Globus pallidus (tissue), 1 donor: ENCODE measurements around the gene MEG3.

Experiments
- DNase-seq: peaks from one replicate; pipeline ENCODE4 v3.0.0-alpha.2; 2015; ENCODE audit warnings: low spot score

MEG3 gene

DNA sequence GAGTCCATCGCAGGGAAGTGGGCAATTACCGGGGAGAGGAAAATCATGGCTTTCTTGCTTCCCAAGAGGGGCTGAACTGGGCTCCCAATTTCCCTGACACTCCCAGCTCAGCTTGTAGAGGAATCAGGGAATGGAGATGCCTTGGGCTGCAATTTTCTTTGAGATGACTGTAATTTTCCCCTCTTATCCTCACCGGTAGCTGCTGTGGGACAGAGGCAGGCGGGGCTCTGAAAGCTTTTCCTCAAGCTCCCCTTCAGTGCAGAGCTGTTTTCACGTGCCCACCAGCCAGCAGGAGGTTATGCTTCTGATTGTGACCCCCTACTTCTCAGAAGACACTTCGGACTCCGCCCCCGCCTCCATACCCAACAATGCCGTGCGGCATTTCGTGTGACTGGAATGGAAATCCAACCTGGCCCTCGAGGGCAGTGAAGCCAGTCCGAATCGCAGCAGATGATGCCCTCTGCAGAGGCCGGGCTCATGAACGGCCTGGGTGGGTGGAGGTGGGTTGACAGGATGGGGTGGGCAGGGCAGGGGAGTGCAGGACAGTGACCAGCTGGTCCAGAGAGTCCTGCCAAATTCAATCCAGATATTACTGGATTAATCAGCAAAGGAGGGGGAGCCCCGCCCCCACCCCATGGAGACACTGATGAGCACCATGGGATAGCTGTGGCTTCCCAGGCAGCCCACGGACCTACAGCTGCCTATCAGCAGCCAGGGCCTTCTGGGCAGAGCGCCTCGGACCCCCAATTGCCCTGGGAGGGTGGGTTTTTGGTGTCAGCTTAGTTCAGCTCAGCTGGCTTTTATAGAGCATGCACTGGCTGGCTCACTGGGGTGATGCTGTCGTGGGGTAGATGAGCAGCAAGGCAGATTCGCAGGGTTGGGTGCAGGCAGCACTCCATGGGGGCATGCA is 40.0 kb downstream of the MEG3 start:
- no peak for DNase-seq

GRCh38 chr14:100866666-100867630 is 41.0 kb downstream of the MEG3 start:
- no peak for DNase-seq

GRCh38 chr14:100867631-100868315 is 41.9 kb downstream of the MEG3 start:
- DNase-seq: no peak

DNA sequence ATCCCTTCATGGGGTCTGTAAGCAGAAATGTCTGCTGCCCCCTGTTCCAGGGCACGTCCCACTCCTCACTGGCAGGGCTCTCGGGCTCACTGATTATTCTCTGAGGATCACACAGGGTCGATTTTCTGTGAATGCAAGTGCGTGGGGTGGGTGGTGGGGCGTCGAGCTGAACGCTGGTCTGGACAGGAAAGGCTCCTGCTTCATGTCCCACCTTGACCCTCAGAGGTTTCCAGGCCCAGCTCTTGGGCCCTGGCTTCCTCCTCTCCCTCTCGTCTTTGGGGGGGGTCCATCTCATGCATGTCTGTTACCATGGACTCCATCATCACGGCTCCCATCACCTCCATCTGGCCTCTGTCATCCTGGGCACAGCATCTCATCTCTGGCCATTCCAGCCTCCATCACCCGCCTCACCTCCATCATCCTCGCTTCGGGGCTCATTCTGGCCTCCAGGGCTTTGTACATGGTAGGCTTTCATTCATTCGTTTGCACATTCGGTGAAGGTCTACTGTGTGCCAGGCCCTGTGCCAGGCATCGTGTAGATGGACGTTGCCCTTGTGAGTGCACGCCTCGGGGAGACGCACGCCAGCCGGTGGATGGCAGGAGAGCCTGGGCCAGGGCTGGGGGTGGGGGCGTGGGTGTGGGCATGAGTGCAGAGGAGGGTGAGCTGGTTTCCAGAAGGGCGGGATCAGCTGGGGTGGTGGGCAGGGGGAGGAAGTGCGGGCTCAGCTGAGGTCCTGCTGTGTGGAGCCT is 42.9 kb downstream of the MEG3 start:
- DNase-seq: no peak

DNA sequence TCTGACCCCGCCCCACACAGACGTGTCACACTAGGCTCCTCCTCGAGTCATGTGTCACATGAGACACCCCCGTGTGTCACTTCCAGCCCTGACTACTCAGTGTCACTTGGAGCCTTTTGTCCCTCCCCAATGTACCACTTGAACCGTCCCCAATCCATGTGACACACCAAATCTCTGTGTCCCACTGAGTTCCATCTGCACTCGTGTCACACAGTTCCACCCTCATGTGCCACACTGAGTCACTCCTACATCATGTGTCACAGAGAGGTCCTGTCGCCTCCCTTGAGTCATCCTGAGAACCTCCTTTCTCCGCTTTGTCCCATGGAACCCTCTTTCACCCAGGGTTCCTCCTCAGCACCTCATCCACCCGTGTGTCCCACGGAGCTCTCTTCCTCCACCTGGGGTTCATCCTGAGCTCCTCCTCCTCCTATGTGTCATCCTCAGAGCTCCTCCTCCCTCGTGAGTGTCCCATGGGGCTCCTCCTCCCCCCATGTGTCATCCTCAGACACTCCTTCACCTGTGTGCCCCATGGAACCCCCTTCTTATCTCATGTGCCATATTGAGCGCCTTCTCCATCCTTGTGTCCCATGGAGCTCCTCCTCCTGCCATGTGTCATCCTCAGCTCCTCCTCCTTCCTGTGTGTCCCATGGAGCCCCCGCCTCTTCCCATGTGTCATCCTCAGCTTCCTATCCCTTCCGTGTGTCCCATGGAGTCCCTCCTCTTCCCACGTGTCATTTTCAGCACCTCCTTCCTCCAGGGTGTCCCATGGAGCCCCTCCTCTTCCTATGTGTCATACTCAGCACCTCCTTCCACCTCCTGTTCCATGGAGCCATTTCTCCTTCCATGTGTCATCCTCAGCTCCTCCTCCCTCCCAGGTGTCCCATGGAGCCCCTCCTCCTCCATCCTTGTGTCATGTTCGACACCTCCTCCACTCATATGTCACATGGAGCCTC is 45.6 kb downstream of the MEG3 start:
- no peak for DNase-seq

GRCh38 chr14:100872259-100873095 is 46.6 kb downstream of the MEG3 start:
- no peak for DNase-seq

- no peak for DNase-seq
These were observed 47.2 kb downstream of the MEG3 start for GRCh38 chr14:100873096-100873482.

GRCh38 chr14:100874051-100874410 is 48.1 kb downstream of the MEG3 start:
- DNase-seq: no peak

GRCh38 chr14:100874411-100875091 is 48.6 kb downstream of the MEG3 start:
- no peak for DNase-seq

DNA sequence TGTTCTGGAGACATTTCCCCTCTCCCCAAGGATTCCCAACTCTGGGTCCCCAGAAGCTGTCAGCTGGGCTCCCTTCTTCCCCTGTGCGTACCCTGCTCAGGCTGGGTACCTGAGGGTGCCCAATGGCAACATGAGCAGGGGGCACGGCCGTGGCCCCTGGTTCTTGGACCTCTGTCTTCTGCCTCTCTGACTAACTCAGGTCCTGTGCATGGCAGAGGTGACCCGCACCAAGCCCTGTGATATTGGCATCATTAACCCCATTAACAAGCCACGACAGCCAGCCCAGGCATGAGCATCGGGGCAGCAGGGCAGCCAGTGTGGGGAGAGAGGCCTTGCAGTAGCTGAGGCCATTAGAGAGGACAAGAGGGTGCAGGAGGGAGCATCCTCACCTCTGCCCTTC is 49.2 kb downstream of the MEG3 start:
- no peak for DNase-seq

- no peak for DNase-seq
These were observed 50.1 kb downstream of the MEG3 start for GRCh38 chr14:100875861-100876590.

GRCh38 chr14:100878271-100879146 is 52.6 kb downstream of the MEG3 start:
- no peak for DNase-seq

DNA sequence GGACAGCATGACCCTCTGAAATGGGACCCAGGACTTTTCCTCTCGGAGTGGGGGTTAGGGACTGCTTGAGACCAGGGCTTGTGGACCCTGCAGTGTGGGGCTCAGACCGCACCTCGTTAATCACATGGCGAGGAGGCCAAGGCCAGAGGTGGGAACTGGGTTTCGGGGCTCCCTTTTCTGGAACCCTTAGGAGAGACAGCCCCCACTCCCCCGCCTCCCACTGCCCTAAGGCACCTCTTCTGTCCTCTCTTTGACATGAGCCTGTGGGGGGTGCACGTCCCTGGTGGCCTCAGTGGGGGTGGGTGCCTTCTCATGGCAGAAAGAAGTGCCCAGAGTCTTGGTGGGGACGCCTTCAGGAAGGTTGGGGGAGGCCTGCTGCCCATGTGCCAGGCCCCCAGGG is 53.3 kb downstream of the MEG3 start:
- no peak for DNase-seq

DNA sequence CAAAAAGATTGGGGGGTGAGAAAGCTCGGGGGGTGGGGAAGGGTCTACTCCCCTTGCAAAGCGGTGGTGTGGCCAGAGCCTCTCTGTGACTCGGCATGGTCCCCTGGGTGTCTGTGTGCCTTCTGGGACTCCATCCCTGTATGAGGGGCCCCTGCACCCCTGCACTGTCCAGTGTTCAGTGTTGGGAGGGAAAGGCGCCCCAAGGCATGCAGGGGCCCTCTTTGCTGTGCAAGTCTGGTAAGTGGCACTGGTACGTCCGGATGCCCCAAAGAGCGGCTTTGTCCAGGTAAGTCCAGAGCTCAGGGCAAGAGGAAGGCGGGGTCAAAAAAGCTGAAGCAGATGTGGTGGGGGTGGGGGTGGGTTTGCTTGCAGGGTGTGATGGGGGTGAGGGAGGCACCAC is 53.9 kb downstream of the MEG3 start:
- no peak for DNase-seq

- no peak for DNase-seq
These were observed 54.6 kb downstream of the MEG3 start for GRCh38 chr14:100880271-100881101.
